Measurements from ENCODE around the gene MS4A10.

- TF ChIP-seq ATF3 (IDR thresholded peaks at IDR 0.05) (no peak), ATF3 (CRISPR knock-in tag; conservative IDR thresholded peaks at IDR 0.05) (no peak), KLF13 (tag; IDR thresholded peaks at IDR 0.05; ENCODE audit: borderline replicate concordance, low read depth) (no peak), RBFOX2 (IDR thresholded peaks at IDR 0.05; ENCODE audit: low read depth, low read length) (no peak), POLR2AphosphoS5 (IDR thresholded peaks at IDR 0.05; ENCODE audit: control insufficient read depth, insufficient read depth, low read depth, low read length) (no peak)
These were observed 15.9 kb upstream of the MS4A10 start for GRCh38 chr11:60769273-60769672.
